GM12874 (cell line): ENCODE data around the gene MED25.

ENCODE experiments used
- TF ChIP-seq, protein P1 (sequence below): IDR thresholded peaks from 2 replicates; pipeline ENCODE4 v1.5.1; 2011; ENCODE audit warnings: low read depth, mild to moderate bottlenecking, control low read depth, low read length, moderate library complexity; ENCODE audit not compliant: insufficient read depth

The MED25 gene

DNA sequence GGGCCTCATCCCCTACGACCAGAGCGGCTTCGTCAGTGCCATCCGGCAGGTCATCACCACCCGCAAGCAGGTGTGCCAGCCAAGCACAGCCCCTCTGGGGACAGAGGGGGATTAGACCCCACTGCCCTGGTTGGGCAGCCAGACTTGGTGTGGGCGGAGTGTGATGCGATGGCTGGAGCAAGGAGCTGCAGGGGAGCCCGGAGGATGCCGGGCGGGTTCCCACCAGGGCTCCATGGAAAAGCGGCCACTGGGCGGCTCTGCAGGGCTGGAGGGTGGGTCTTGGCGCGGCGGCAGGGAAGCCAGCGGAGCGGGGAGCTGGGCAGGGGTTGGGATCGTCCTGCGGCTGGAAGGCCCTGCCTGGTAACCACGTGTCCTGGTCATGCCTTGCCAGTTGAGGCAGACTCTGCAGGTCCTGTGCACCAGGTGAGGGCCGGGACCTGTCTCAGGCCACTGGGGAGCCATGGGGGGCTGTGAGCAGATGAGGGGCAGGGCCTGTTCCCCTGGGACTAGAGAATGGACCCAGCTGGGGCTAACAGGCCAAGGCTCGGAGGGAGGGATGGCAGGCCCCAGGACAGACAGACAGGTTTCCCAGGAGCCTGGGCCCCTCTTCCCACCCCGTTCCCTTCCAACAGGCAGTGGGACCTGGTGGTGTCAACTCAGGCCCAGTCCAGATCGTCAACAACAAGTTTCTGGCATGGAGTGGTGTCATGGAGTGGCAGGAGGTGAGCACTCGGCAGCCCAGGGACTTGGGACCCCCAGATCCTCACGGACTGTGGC is 39.2 kb downstream of the MED25 start:
- TF ChIP-seq, protein P1, sequence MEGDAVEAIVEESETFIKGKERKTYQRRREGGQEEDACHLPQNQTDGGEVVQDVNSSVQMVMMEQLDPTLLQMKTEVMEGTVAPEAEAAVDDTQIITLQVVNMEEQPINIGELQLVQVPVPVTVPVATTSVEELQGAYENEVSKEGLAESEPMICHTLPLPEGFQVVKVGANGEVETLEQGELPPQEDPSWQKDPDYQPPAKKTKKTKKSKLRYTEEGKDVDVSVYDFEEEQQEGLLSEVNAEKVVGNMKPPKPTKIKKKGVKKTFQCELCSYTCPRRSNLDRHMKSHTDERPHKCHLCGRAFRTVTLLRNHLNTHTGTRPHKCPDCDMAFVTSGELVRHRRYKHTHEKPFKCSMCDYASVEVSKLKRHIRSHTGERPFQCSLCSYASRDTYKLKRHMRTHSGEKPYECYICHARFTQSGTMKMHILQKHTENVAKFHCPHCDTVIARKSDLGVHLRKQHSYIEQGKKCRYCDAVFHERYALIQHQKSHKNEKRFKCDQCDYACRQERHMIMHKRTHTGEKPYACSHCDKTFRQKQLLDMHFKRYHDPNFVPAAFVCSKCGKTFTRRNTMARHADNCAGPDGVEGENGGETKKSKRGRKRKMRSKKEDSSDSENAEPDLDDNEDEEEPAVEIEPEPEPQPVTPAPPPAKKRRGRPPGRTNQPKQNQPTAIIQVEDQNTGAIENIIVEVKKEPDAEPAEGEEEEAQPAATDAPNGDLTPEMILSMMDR: no peak

DNA sequence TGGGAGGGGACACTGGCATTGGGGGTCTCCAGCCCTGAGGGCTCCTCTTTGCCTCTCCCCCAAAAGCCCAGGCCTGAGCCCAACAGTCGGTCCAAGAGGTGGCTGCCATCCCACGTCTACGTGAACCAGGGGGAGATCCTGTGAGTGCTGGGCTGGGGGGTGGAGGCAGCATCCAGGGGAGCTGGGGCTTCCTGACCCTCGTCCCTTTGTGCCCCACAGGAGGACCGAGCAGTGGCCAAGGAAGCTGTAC is 39.7 kb downstream of the MED25 start:
- TF ChIP-seq, protein P1: no peak

DNA sequence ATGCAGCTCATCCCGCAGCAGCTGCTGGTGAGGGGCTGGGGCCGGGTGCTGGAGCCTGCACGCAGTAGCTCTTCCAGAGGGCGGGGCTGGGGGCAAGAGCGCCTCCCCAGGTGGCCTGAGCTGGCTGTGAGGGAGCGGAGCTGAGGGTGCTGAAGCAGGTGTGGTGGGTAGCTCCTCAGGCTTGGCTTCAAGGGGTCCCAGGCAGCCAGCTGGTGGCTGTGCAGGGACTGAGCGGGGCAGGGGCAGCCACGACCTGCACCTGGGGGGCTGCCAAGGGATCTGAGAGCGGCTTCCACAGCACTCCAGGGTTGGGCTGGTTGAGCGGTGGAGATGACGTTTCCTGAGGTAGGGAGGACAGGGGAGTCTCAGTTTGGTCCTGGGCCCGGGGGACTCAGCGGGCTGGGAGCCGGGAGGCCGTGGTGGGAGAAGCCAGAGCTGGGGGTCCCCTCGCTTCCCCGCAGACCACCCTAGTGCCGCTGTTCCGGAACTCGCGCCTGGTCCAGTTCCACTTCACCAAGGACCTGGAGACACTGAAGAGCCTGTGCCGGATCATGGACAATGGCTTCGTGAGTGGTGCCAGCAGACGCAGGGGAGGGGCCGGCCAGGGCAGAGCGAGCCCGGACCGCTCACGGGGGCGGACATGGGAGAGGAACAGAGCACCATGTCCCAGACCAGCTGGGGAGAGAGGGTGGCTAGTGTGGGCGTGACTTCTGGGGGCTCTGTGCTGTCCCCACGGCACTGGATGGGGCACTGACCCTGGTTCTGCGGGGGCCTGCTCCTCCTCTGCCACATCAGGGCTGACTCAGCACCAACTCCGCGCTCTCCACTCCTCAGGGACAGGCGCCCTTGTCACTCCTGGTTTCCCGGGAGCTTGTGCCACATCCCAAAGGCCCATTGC is 40.2 kb downstream of the MED25 start:
- TF ChIP-seq, protein P1: no peak

DNA sequence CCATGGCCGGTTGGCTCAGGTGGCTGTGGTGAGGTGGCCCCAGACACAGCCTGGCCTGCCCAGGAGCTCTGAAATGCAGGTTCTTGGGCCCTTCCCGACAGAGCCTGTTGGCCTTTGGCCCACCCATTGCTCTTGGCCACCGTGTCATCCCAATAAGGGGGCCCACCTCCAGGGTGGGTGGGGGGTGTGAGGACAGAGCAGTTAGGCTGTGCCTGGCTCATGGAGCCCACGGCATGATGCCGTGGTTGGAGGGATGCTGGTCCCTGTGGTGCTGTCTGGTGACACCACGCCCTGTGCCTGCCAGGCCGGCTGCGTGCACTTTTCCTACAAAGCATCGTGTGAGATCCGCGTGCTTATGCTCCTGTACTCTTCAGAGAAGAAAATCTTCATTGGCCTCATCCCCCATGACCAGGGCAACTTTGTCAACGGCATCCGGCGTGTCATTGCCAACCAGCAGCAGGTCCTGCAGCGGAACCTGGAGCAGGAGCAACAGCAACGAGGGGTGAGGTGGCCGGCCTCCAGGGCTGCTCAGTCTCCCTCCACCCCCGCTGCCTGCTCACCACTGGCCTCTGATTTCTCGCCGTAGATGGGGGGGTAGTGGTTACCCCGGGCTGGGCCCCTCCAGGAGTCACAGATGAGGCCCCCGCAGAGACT is 41.7 kb downstream of the MED25 start:
- TF ChIP-seq, protein P1: no peak

DNA sequence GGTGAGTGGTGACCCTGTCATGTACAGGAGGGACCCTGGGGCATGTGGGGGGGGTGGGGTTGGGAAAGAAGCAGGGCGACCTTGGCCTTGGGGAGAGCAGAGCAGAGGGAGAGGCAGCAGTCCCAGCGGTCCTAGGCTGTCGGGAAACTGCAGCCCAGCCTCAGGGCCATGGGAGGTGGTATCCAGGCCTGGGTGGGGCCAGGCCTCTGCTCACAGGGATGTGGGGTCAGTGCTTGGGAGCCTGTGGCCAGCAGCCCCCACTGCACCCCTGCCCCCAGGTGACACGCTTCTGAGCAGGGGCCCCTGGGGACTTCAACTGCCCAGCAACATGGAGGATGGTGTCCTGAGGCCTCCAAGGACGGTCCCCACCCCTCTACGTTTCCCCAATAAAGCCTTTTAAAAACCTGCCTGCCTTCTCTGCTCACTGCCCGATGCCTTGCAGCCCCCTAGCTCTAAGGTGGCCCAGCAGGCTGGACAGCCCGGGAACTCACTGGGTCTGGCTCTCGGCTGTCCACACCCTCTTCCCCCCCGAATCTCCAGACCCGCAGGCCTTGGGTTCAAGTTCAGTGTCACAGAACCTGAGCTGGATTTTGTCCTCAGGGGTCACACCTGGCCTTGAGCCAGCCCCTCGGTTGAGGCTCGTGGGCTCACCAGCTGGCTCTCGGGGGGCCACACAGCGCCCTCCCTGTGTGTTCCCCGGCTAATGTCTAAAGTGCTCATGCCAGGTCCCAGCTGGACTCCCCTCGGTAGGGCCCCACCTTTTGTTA is 42.4 kb downstream of the MED25 start:
- TF ChIP-seq, protein P1: no peak

DNA sequence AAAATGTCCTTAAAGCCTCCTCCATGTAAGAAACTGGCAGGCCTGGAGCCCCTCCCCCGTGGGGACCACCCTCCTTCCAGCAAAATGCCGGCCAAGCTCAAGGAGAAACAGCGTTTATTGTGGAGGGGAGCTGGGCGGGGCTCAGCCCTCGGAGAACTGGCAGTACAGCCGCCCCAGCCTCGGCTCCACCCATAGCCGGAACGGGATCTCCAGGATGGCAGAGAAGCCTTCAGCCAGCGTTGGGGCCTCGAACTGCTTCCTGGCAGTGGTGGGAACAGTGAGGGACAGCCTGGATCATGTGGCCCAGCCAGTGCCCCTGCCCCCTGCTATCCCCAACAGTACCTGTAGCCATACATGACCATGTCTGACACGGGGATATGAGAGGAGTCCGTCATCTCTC is 43.0 kb downstream of the MED25 start:
- TF ChIP-seq, protein P1: no peak
